ENCODE results near the gene NSUN2. TPM values are rescaled to one million over a fixed set of nuclear protein-coding genes. Genes with fewer than 3 reads are reported as not detected.

Gene NSUN2
- total and polyA plus RNA-seq, 2 donors (not counting 3 experiments of a cell fraction or from before 2014, with no cell fraction given) = 53.7 to 73.0 TPM

DNA sequence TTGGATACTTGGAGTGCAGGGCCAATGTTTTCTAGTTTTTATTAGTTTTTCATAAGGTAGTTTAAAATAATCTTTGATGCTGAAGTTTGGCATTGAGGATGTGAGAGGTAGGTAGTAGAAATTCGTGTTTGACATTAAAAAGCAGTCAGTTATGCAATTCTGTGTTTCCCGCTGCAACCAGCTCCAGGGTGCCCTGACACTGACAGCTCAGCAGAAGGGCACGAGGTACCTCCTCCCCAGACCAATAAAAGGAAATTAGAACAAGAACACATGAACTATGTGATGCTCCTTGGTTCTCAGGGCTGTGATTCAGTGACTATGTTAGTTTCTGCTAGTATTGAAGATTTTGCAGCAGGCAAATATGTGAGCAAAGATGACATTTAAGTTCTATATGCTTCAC lies 40.2 kb downstream of the NSUN2 start:
- Histone ChIP-seq H3K4me2 (ENCODE audit: insufficient read depth, low read length) (no peak overlapping the region), H2AFZ (ENCODE audit: low read depth, low read length) (no peak overlapping the region), H3K27ac (ENCODE audit: insufficient read depth, low read depth, low read length) (no peak overlapping the region), H3K9me1 (replicated peaks; ENCODE audit: control insufficient read depth, extremely low read depth, insufficient read depth, low read length) (no peaks in the 10 kb centered on the region), H3K4me3 (replicated peaks in 1 of 3; ENCODE audit: insufficient read depth in 1 of 3, low read depth in 1 of 3, low read length in 3 of 3) (no peak overlapping the region), H3K9ac (replicated peaks; ENCODE audit: extremely low read depth, insufficient read depth, low read length) (no peak overlapping the region), H3K4me1 (ENCODE audit: control insufficient read depth, extremely low read depth, insufficient read depth, low read length) (no peaks in the 10 kb centered on the region), H3K9me3 (replicated peaks; ENCODE audit: control insufficient read depth, insufficient read depth, low read length) (no peaks in the 10 kb centered on the region), H3K27me3 (ENCODE audit: control insufficient read depth in 2 of 2, insufficient read depth in 2 of 2, low read length in 2 of 2) (no peaks in the 10 kb centered on the region), H3K36me3 (ENCODE audit: control insufficient read depth in 2 of 2, extremely low read depth in 1 of 2, insufficient read depth in 2 of 2, low read length in 2 of 2) (peaks cover 2 to 8% of the 10 kb centered on the region in 2 experiments), H4K20me1 (replicated peaks; ENCODE audit: control insufficient read depth, extremely low read depth, insufficient read depth, low read length) (peaks cover 2% of the 10 kb centered on the region), H3K79me2 (ENCODE audit: control insufficient read depth, insufficient read depth, low read length) (no peaks in the 10 kb centered on the region)
- no TSS peak for BruUV-seq (replicated peaks)
- CTCF ChIA-PET = interaction anchor here (1.5 kb wide), 1 partner anchor 152 kb away, joined by 3 read pairs; no protein-coding TSS in a partner anchor
- DNase-seq (ENCODE audit: low read depth, low spot score) = no peak
- dilution Hi-C loops (cut with MboI; ENCODE audit: extremely low pct_ligation_motif_present, low sequenced_read_pairs) = no loop called here
- intact Hi-C loops (cut with micrococcal nuclease) = no loop called here
- POLR2A ChIA-PET = no interaction called here
- TF ChIP-seq MAX (IDR thresholded peaks at IDR 0.05; ENCODE audit: insufficient read depth, insufficient read length) = no peak
- no peak for TF ChIP-seq FOS (IDR thresholded peaks at IDR 0.05; ENCODE audit: borderline replicate concordance, insufficient read depth, low read length)
- no peak for TF ChIP-seq MYC (IDR thresholded peaks at IDR 0.05; ENCODE audit: low read depth, low read length)
- no peak for TF ChIP-seq GATA2 (IDR thresholded peaks at IDR 0.05; ENCODE audit: insufficient read depth, insufficient read length, low read depth, low read length)
- FAIRE-seq = no peak

- CTCF ChIA-PET = interaction anchor here (0.9 kb wide), 1 partner anchor 47 kb away, joined by 3 read pairs; no protein-coding TSS in a partner anchor
- no TSS peak for BruUV-seq (replicated peaks)
- intact Hi-C loops (cut with micrococcal nuclease) (no loop called here), dilution Hi-C loops (cut with MboI; ENCODE audit: extremely low pct_ligation_motif_present, low sequenced_read_pairs) (no loop called here)
- H3K27me3 ChIP-seq (ENCODE audit: control insufficient read depth in 2 of 2, insufficient read depth in 2 of 2, low read length in 2 of 2) = no peaks in the 10 kb centered on the region
- no peak overlapping the region for H3K9ac ChIP-seq (replicated peaks; ENCODE audit: extremely low read depth, insufficient read depth, low read length)
- no peaks in the 10 kb centered on the region for H3K9me1 ChIP-seq (replicated peaks; ENCODE audit: control insufficient read depth, extremely low read depth, insufficient read depth, low read length)
- no peak overlapping the region for H3K4me3 ChIP-seq (replicated peaks in 1 of 3; ENCODE audit: insufficient read depth in 1 of 3, low read depth in 1 of 3, low read length in 3 of 3)
- H3K36me3 ChIP-seq (ENCODE audit: control insufficient read depth in 2 of 2, extremely low read depth in 1 of 2, insufficient read depth in 2 of 2, low read length in 2 of 2) = peaks cover 0 to 6% of the 10 kb centered on the region in 2 experiments
- no peak for DNase-seq (ENCODE audit: low read depth, low spot score)
- H2AFZ ChIP-seq (ENCODE audit: low read depth, low read length) = no peak overlapping the region
- H3K79me2 ChIP-seq (ENCODE audit: control insufficient read depth, insufficient read depth, low read length) = no peaks in the 10 kb centered on the region
- no peak for FAIRE-seq
- H4K20me1 ChIP-seq (replicated peaks; ENCODE audit: control insufficient read depth, extremely low read depth, insufficient read depth, low read length) = peaks cover 2% of the 10 kb centered on the region
- H3K4me1 ChIP-seq (ENCODE audit: control insufficient read depth, extremely low read depth, insufficient read depth, low read length) = no peaks in the 10 kb centered on the region
- H3K9me3 ChIP-seq (replicated peaks; ENCODE audit: control insufficient read depth, insufficient read depth, low read length) = no peaks in the 10 kb centered on the region
- no peak overlapping the region for H3K27ac ChIP-seq (ENCODE audit: insufficient read depth, low read depth, low read length)
- H3K4me2 ChIP-seq (ENCODE audit: insufficient read depth, low read length) = no peak overlapping the region
- TF ChIP-seq MAX (IDR thresholded peaks at IDR 0.05; ENCODE audit: insufficient read depth, insufficient read length) = no peak
- TF ChIP-seq JUN (IDR thresholded peaks at IDR 0.05; ENCODE audit: borderline replicate concordance, insufficient read depth, insufficient read length, low read depth) = no peak
- no peak for TF ChIP-seq GATA2 (IDR thresholded peaks at IDR 0.05; ENCODE audit: insufficient read depth, insufficient read length, low read depth, low read length)
- POLR2A ChIA-PET = no interaction called here
These were observed 41.1 kb downstream of the NSUN2 start for GRCh38 chr5:6591671-6592288.
